ENCODE measurements around the gene CDK5RAP2.

GRCh38 chr9:120477534-120478001 lies 102.4 kb downstream of the CDK5RAP2 start:
- TF ChIP-seq, protein P1, sequence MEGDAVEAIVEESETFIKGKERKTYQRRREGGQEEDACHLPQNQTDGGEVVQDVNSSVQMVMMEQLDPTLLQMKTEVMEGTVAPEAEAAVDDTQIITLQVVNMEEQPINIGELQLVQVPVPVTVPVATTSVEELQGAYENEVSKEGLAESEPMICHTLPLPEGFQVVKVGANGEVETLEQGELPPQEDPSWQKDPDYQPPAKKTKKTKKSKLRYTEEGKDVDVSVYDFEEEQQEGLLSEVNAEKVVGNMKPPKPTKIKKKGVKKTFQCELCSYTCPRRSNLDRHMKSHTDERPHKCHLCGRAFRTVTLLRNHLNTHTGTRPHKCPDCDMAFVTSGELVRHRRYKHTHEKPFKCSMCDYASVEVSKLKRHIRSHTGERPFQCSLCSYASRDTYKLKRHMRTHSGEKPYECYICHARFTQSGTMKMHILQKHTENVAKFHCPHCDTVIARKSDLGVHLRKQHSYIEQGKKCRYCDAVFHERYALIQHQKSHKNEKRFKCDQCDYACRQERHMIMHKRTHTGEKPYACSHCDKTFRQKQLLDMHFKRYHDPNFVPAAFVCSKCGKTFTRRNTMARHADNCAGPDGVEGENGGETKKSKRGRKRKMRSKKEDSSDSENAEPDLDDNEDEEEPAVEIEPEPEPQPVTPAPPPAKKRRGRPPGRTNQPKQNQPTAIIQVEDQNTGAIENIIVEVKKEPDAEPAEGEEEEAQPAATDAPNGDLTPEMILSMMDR (IDR thresholded peaks at IDR 0.05) = no peak
- TF ChIP-seq POLR2A (IDR thresholded peaks at IDR 0.05) = no peak
